Hippocampal formation (tissue), 2 donors: ENCODE data around the gene DENND2A.
A peak's percentile ranks its signal among the peaks of the same experiment; 100 is the strongest.
"Not testable (repeated sequence)": the region's sequence is repeated elsewhere in the genome, so short reads cannot be mapped to it uniquely, and the experiment has no call there.

Experiments
- DNase-seq, 2 donors: peaks; one replicate each; lab custom pipeline; 2025; lab: John Stamatoyannopoulos, UW

DENND2A gene

DNA sequence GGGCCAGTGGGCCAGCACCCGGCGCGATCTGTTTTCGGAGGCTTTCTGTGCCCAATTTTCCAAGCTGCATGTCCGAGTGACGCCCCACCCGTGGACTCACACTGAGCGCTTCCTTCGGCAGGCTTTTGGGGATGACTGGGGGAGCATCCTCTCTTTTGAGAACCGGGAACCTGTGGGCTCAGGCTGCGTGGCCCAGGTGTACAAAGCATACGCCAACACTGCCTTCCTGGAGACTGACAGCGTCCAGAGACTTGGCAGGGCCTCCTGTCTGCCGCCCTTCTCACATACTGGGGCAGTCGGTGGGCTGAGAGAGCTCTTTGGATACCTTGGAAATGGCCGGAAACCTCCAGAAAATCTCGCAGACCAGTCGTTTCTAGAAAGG is 33.2 kb upstream of the DENND2A start:
- no peak for DNase-seq

DNA sequence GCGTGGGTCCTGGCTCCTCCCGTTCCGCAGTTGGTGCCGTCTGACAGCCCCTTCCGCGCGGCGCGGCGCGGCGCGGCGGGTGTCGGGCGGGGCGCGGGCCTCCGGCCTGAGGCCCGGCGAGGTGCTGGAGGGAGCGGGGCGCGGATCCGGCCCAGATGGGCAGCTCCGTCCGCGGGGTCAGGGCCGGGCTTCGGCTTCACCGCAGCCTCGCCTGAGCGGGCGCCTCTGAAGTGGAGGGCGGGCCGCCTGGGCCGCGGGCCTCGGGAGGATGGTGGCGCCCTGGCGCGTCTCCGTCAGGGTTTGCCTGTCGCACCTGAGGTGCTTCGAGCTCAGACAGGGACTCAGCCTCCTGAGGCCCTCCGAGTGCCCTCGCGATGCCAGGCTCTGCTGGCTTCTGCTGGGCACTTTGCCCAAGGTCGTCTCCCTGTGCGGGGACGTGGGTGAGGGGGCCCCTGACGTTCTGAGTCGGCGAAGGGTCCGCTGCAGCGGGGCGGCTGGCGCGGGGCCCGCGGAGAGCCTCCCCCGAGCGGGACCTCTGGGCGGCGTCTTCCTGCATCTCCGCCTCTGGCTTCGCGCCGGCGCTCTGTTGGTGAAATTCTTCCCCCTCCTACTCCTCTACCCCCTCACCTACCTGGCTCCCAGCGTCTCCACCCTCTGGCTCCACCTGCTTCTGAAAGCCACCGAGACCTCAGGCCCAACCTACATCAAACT is 32.6 kb upstream of the DENND2A start:
- DNase-seq, result peak in 1 of 2 donors; percentile 66

DNA sequence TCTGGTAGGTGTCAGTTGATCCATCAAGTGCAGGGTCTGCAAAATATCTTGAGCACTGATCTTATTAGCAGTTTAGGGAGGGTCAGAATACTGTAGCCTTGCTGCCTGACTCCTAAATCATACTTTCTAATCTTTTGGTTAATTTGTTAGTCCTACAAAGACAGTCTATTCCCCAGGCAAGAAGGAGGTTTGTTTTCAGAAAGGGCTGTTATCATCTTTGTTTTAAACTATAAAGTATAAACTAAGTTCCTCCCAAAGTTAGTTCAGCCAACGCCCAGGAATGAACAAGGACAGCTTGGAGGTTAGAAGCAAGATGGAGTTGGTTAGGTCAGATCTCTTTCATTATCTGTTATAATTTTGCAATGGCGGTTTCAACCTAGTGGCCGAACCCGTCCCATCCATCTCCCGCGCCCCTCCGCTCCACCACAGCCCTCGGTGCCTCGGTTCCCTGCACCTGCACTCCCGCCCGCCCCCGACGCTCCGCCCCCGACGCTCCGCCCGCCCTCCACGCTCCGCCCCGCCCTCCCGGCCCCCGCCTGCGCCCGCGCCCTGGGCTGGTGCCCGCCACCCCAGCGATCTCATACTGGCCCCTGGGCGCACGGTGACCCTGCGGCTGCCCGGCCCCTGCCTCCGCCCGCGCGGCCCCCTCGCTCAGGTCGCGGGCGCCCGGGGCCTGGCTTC is 31.9 kb upstream of the DENND2A start, which contains the start of gene ADCK2:
Gene ADCK2 (plus strand): TSS at position 564 of the 681 bp plus-strand sequence. CDS start 386 bp downstream, outside the sequence.
- peak in 1 of 2 donors; percentile 66 for DNase-seq

DNA sequence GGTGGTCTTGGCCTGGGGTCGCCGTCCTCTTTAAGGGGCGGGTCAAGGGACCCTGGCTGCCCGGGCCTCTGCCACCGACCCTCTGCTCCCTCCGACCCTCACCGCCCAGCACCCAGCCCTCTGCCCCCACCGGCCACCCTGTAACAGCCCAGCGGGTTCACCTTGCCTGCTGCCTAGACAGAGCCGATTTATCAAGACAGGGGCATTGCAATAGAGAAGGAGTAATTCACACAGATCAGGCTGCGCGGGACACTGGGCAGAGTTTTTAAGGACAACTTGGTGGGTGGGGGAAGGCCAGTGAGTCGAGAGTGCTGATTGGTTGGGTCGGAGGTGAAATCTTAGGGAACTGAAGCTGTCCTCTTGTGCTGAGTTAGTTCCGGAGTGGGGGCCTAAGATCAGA is 31.4 kb upstream of the DENND2A start:
- no peak for DNase-seq

DNA sequence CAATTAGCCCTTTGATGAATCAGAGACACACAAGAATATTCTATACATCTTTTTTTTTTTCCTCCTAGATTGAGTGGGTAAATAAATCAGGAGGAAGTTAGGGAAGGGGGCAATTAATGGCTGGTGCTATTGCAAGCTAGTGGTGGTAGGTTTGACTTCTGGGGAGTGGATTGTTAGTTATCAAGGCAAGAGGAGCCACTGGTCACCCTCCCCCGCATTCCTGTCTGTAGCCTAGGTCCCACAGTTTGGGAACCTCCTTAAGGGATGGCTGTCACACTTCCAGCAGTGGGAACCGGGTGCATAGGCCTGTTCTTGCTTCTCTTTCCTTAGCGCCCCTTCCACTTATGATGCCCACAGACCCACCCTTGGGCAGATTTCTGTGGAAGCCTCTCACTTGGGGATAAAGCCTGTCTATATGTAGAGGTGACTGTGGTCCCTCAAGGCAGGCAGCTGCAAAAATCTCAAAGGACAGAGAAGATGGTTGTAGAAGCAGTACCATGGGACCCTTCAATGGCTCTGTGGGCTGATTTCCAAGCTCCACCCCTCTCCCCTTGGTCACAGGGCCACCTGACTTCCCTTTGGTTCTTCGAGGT is 29.8 kb upstream of the DENND2A start:
- DNase-seq, result no peak

DNA sequence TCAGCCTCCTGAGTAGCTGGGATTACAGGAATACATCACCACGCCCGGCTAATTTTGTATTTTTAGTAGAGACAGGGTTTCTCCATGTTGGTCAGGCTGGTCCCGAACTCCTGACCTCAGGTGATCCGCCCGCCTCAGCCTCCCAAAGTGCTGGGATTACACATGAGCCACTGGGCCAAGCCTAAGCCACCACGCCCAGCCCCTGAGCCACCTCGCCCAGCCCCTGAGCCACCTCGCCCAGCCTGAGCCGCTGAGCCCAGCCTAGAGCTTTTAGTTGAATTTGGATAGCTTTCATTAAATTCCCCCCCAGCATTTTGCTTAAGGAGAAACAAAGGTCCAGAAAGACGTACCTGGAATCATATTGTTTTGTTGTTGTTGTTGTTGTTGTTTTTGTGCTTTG is 29.2 kb upstream of the DENND2A start:
- DNase-seq, result not testable (repeated sequence)

DNA sequence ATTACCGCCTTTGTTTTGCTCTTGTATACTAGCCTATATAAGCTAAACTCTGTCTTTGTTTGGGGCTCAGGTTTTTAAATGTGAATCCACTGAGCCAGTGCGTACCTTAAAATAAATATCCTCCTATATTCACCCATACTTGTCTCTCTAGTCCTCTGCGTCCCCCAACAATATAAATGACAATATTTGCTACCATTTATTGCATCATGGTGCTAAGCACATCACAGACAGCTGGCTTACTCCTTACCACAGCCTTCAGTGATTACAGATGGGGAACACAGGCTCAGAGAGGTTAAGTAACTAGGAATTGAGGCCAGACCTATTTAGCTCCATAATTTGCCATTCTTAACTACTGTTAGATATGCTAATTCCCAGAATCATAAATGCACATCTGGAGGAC is 28.7 kb upstream of the DENND2A start:
- DNase-seq, result no peak

DNA sequence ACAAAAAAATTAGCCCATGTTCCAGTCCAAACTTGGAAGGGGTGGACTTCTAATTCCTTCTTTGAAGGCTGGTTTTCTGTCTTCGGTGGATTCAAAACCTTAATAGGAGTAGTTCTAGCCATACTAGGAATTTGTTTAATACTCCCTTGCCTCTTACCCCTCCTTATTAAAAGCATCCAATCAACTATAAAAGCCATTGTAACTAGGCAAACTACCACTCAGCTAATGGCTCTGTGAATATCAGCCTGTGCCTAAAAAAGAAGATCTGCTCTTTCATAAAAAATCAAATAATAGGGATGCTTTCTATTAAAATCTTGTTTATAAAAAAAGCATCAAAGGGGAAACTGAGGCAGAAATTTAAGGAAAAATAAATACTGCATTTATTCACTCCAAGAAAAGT is 28.0 kb upstream of the DENND2A start:
- DNase-seq, result no peak

DNA sequence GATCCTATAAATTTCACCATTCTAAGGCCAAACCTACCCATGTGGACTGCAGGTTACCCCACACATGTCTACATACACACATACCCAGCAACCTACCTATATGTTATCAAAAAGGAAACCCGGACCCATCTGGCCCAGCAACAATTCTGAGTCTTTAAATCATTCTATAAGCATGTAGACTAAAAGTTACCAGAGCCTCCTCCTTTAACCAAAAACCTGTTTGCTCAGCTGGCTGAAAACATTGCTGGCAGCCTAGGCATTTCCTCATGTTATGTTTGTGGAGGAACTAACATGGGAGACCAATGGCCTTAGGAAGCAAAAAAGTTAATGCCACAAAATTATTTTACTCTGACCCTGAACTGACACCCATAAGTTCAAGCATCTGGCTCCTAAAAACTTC is 26.9 kb upstream of the DENND2A start:
- DNase-seq, result no peak

DNA sequence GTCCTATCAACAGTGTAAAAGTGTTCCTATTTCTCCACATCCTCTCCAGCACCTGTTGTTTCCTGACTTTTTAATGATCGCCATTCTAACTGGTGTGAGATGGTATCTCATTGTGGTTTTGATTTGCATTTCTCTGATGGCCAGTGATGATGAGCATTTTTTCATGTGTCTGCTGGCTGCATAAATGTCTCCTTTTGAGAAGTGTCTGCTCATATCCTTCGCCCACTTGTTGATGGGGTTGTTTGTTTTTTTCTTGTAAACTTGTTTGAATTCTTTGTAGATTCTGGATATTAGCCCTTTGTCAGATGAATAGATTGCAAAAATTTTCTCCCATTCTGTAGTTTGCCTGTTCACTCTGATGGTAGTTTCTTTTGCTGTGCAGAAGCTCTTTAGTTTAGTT is 22.3 kb upstream of the DENND2A start:
- DNase-seq, result not testable (repeated sequence)

DNA sequence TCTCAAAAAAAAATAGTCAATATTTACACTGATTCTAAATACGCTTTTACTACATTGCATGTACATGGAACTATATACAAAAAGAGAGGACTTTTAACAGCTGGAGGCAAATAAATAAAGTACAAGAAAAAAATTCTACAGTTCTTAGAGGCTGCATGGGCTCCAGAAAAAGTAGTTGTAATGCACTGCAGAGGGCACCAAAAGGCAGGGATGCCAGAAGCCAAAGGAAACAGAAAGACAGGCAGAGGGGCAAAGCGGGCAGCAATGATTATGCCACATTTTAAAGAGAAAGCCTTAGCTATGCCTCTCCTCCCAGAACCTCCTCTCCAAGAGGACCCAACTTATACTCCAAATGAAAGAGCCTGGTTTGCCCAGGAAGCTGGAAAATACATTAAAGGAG is 20.5 kb upstream of the DENND2A start:
- DNase-seq, result no peak

DNA sequence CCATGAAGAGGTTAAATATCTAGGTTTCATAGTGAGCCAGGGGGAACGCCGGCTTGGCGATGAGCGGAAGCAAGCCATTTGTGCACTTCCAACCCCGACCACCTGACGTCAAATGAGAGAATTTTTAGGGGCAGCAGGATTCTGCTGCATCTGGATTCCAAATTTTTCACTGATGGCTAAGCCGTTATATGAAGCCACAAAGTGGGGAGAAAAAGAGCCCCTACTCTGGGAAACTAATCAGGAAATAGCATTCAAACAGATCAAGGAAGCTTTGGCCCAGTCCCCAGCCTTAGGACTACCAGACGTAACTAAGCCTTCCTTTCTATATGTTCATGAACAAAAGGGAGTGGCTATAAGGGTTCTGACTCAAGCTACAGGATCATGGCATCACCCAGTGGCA is 19.2 kb upstream of the DENND2A start:
- DNase-seq, result no peak

DNA sequence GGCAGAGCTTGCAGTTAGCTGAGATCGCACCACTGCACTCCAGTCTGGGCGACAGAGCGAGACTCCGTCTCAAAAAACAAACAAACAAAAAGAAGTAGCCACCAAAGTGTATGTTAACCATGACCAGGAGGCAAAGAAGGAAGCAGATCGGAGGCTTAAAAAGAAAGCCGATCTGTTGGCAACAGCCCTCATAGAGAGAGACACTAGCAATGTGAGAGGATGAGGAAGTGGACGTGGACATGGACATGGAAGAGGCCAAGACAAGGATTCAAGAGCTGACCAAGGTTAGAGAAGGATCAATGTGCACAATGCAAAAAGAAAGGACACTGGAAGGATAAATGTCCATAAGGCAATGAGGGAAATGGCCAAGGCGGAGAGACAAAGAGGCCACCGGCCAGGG is 17.3 kb upstream of the DENND2A start:
- no peak for DNase-seq

DNA sequence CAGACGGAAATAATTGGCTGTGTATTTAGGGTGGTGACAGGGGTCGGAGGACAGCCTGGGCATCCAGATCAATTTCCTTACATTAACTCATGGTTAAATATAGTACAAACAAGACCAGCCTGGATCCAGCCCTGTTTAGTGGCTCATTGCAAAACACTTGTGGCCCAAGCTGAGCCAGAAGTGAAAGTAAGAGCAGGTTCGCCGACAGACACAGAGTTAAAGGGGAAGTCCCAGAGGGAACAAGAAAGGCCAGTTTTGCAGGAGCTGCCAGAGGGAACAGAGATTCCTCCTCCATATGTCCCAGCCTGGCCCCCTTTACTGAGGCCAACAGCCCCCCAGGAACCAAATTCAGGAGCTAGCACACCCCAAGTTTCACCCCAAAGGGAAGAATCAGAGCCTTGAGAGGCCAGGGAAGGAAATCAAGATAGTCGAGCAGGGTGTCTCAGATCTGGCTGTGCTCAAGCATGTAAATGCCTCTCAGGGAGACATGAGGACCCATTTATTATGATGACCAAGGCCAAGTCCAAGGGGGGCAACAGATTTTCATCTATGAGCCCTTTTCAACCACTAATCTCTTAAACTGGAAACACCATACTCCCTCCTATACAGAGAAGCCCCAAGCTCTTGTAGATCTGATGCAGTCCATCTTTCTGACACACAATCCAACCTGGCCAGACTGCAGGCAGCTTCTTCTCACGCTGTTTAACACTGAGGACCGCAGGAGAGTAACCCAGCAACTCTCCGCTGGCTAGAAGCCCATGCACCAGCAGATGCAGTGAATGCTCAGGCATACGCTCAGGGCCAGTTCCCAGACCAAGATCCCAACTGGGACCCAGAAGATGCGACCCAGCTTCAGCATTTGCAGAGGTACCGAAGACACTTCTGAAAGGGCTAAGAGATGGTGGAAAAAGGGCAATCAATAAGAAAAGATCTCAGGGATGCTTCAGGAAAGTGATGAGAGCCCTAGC is 16.2 kb upstream of the DENND2A start:
- DNase-seq, result peak in 1 of 2 donors; percentile 37

DNA sequence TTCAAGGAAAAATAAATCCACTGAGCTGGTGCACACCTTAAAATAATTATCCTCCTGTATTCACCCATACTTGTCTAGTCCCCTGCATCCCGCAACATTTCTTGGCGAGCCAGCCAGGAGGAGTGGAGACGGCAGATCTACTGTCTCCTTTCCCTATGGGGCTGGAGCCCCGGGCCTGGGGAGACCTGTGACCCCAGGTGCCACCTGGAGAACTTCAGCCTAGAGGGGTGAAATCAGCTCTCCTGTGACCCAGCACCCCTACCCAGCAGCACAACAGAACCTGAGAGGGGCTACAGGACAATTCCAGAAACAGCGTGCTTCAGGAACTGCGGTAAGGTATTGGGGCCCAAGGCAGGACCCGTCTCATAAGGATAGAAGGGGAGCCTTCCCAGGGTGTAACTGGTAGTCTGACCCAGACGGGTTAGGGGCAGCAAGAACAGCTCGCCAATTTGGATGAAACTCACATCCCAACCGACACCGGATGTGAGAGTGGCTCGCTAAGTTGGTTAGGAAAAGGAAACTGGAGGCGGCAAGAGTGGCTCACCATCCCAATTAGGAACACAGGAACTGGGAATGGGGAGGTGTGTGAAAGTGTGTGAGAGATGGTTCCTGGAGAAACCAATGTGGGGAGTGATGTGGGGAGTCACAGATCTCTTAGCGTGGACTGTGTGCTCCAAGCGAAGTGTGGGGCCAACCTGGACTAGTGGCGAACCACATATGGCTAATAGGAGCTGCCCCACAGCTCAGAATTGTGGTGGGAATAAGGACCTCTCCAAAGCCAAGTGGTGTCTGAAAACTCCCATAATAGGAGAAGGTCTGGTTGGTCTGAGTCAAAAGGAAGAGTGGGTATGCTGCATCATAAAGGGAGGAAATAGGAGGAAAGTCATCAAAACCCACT is 15.1 kb upstream of the DENND2A start:
- DNase-seq, result no peak

DNA sequence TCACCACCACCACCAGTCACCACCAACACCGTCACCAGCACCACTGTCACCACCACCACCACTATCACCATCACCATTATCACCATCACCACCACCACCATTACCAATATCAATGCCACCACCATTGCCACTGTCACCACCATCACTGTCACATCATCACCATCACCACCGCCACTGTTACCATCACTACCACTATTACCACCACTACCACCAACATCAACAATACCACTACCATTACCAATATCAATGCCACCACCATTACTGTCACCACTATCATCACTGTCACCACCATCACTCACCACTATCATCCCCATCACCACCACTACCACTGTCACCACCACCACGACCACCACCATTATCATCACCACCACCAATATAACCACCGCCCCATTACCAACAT is 14.0 kb upstream of the DENND2A start:
- no peak for DNase-seq

DNA sequence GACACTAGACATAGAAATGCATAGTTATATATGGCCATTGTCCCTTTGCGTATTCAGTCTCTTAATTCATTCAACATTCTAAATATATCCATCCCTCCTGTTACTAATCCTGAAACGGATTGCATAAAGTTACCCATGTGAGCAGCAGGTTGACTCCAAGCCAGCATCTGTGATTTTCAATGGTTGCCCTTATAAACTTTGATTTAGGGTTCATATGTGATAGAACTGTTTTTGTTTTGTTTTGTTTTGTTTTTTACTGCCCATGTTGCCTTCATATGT is 13.4 kb upstream of the DENND2A start:
- DNase-seq, result no peak

DNA sequence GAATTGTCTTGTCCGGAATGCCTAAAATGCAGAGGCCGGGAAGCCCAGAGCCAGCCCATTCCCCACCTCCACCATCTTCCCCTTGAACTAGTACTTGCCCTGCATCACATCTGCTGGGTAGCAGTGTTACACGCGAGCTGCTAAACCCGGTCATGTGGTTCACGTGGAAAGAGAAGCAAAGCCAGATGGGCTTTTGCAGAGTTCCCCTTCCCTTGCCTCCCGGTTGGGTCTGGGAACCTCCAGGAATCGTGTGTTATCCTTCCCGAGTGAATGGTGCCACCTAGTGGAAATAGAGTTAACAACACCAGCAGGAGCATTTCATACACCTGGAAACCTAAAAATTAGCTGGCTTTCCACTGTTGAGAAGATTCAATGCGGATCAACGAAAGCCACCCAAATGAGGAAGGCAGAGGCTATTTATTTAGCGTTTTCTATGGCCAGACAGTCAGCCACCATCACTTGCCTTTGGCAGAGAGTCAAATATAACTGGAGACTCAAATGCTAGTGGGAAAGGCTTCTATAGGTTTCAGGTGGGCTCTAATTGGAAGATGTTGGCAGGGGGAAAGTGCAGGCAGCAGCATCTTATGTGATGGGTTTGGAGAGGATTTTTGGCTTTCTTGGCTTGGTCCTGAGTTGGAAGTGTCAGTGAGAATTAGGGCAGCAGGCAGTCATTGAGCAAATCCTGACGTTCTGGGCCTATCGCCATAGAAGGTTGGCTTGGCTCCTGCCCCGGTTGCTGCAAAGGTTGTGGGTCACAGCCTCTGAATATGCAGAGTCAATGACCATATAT is 12.9 kb upstream of the DENND2A start:
- peak; percentile 31 to 59 for DNase-seq

DNA sequence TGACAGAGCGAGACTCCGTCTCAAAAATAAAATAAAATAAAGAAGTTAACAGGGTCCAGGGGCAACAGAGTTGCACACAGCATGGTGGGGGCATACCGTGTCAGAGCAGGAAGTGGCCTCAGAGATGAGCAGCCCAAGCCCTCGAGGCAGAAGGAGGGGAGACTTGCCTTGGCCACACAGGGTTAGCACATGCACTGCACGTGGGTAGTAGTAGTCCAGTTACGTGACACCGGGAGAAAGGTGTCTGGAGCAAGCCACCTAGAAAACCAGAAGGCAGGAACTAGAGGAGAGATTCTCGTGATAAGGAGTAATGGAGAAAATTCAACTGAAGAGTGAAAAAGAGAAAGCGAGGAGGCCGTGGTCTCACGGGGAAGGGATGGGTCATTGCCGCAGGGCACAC is 9.8 kb upstream of the DENND2A start:
- no peak for DNase-seq

DNA sequence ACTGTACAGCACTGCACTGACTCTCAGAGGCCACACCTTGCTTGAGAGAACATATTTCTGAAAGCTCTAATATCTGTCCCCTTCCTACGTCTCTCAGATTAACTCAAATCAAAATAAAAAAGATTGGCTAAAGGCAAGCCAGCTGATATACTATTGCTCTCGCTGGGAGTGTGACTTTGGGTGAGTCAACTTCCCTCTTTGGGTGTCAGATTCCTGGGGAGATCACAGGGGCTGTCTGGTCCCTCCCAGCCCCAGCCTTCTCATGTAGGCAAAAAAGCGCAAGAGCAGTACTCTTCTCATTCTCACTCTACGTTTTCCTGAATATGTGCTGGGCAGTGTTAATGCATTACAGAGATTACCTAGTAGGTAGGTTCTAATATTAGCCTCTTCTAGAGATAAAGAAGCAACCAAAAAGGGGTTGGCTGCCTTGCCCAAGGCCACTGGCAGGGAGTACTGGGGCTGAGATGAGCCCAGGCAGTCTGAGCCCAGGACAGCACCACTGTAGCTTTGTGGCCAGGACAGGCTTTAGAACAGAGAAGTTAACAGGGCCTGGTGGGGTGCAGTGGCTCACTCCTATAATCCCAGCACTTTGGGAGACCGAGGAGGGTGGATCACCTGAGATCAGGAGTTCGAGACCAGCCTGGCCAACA is 9.1 kb upstream of the DENND2A start:
- DNase-seq, result no peak
